T47D (cell line): ENCODE data around the gene MCF2L2.

Experiments used
- DNase-seq, 2 experiments: peaks; one replicate each; pipeline versions ENCODE4 v3.0.0 to v3.0.0-alpha.2; 2011 to 2012; ENCODE audit warnings: low read depth in 1 of 2, low spot score in 1 of 2
- JUND ChIP-seq: IDR thresholded peaks from 2 replicates; pipeline ENCODE4 v1.6.1; 2012; ENCODE audit warnings: low read depth
- in situ Hi-C: cut with HindIII; loops from 2 replicates; pipeline ENCODE4 v1.10.0; 2016; ENCODE audit warnings: low sequenced_read_pairs, low pct_unique_long_range_greater_than_20kb

The MCF2L2 gene

DNA sequence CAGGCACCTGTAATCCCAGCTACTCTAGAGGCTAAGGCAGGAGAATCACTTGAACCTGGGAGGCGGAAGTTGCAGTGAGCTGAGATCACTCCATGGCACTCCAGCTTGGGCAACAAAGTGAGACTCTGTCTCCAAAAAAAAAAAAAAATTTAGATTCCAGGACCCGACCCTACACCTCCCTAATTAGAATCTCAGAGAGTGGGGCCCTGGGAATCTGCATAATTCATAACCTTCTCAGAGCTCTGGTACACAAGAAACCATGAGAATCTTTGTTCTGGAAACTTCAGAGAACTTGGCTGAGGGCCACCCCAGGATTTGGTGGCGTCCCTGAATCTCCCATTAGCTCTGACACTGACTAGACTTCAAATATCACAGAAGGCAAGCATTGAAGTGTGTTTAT, 143.8 kb downstream of the MCF2L2 start:
- no peak for DNase-seq
- in situ Hi-C loops = no loop called here
- TF ChIP-seq JUND = no peak

DNA sequence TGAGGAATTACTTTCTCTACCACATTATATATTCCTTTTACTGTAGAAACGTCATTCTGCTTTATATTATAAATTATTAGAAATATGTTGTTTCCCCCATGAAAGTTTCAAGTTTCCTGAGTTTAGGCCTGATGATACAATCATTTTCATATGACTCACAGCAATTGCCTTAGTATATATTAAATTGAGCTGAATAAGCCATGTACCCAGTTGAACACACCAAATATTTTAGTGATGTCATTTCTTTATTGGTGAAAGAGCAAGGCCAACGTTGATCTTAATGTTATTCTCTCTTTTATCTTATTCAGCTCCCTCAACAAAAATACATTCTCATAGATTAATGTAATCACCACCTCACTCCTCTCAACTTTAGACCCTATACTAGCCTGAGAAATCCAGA, 144.5 kb downstream of the MCF2L2 start:
- TF ChIP-seq JUND = no peak
- in situ Hi-C loops = no loop called here
- no peak for DNase-seq

DNA sequence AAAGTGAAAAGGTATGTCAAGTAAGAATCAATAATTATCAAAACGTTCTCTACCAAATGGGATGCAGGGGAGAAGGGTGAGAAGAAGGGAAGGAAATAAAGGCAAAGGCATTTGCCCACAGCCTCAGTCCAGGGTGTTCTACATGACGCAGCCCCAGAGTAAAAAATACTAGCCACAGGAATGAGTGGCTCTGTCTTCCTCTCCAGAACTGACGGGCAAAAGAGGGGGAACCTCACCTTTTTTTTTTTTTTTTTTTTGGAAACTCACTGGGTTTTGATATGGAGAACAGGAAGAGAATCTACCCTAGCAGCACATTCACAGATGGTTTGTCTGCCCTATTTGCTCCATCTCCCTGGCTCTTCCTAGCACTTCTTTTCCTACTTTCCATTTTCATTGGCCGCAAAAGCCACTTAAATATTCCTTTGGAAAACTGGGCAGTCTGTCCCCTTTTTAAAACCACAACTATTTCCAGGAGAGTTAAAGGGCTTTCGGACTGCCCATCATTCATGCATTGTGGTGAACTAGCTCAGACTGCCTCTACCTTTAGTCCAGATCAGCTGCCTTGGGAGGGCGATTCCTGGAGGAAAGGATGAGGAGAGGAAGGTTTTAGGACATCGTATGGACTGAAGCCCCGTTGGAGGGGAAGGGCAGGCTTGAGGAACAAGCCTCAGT, 147.2 kb downstream of the MCF2L2 start:
- DNase-seq = no peak
- in situ Hi-C loops = no loop called here
- TF ChIP-seq JUND = no peak

DNA sequence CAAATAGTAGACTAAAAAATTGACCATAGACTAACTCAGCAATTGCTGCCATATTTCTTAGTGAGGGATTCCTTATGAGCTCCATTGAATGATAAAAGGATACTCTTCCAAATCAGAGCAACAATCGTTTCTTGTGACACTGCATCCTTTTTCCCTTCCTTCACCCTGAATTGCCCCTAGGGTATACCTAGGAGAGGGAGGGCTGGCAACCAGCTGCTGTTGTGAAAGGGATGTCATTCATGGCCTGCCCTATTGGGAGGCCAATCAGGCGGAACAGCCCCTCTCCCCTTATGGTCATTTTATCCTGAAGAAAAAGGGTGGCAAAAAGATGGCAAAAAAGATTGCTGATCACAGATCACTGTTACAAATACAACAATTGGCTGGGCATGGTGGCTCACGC, 149.0 kb downstream of the MCF2L2 start:
- TF ChIP-seq JUND = no peak
- in situ Hi-C loops = no loop called here
- no peak for DNase-seq

DNA sequence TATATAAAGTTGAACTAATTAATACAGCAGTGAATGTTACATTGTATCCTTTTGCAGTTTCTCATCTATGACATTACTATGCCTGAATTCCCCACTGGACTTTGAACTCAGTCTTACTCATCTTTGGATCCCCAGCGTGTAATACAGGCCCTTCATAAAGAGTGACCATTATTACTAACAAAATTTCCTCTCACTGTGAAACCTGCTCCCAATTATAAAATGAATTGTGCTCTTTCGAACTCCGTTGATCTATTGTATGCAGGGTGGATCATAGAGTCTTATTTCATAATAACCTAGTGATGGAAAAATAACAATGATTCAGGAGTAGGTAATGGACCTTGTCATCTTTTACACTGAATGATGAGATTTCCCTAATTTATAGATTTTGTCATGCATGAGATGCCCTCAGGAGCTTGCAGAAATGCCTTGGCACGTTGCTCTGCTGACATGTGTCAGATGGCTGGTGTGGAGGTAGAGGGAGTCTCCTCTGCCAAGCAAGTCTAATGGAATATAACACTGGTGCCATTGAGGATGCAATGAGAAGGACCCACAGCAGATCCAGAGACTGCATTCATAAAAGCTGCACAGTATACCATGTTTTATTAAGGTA, 149.8 kb downstream of the MCF2L2 start:
- TF ChIP-seq JUND = no peak
- DNase-seq = no peak
- in situ Hi-C loops = no loop called here

DNA sequence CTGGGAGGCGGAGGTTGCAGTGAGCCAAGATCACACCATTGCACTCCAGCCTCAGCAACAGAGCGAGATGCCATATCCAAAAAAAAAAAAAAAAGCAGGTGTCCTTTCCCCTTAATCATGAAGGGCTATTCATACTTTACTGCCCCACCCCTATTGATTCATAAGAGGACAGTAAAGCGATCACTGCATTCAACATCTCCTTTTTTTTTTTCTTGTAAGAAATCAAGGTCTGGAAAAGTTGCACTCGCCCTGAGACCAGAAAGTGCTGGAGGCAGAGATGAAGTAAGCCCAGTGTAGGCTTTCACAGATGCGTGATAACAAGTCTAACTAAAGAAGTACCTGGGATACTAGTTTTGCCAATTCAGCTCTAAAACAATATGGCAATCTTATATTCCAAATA, 151.2 kb downstream of the MCF2L2 start:
- no peak for TF ChIP-seq JUND
- in situ Hi-C loops = no loop called here
- DNase-seq = no peak

DNA sequence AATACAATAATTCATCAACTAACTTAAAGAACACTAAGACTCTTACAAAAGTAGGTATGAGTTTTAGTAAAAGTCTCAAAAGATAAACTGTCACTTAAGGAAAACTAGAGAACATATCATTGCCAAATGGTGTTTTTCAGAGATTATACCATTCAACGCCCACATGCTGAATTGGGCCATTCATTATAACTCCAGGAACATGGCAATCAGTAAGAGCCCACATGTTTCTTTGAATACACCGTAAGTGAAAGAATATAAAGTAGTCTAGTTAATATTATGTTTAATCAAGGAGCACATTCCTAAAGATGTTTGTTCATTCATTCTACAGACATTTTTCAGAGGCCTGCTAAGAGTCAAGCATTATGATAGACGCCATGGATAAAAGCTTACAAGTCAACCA, 152.5 kb downstream of the MCF2L2 start:
- in situ Hi-C loops = no loop called here
- TF ChIP-seq JUND = no peak
- DNase-seq = no peak

DNA sequence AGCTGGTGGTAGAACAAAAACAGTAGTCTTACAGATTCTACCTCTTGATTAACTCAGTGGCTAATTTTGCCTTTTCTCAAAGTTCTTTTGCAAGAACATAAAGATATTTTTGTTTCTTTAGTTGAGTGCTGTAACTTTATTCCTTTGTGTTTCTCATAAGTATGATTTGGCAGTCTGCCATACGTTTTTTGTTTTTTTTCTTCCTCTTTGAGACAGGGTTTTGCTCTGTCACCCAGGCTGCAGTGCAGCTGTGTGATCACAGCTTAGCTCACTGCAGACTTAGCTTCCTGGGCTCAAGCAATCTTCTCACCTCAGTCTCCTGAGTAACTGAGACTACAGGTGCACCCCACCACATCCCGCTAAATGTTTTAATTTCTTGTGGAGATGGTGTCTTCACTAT, 153.0 kb downstream of the MCF2L2 start:
- TF ChIP-seq JUND = no peak
- no peak for DNase-seq
- in situ Hi-C loops = no loop called here

DNA sequence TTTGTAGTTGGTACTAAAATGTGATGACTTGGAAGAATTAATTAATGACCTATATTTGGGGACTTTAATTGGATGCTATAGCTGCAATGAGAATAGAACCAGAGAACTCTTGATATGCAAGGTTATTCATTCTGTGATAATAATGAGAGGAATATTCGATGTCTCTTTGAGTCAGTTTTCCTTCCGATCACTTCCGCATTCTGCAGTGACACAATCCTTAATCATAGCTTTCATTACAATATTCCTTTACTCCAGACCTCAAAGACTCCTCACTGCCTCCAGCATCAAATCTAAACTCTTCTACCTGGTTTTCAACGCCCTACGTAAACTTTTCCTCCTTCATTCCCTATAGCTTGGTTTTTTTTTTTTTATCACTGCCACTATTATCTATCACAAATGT, 153.8 kb downstream of the MCF2L2 start:
- TF ChIP-seq JUND = no peak
- no peak for DNase-seq
- in situ Hi-C loops = no loop called here

DNA sequence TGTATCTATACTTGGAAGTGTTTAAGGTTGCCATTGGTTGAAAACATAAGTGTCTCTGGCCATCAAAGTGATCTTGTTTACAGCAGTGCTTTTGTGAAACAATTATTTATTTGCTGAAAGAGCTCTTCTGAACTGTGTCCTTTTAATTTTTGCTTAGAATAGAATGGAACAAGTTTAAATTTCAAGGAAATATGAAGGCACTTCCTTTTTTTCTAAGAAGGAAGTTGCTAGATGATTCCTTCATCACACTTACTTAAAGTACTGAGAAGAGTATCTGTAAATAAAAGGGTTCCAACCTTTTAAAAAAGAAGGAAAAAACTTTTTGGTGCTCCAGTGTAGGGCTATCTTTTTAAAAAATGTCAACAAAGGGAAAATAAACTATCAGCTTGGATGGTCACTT, 155.6 kb downstream of the MCF2L2 start:
- DNase-seq = no peak
- in situ Hi-C loops = no loop called here

DNA sequence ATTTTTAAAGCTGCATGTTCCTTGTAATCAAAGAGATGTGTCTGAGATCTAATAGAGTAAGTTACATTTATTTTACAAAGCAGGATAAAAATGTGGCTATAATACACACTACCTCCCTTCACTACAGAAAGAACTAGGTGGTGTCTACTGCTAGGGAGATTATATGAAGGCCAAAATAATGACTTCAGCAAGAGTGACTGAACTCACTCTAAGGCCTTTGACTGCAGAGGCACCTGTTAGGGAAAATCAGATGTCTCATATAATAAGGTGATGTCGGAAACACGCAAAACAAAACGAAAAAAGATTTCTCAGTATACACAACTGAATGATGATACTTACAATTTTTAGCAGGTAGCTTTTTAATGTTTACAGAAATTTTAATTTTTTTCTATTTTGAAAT, 156.3 kb downstream of the MCF2L2 start:
- TF ChIP-seq JUND = no peak
- in situ Hi-C loops = no loop called here
- DNase-seq = no peak

More for the DNA sequence above, 155.6 kb downstream of the MCF2L2 start:
- no peak for TF ChIP-seq JUND

DNA sequence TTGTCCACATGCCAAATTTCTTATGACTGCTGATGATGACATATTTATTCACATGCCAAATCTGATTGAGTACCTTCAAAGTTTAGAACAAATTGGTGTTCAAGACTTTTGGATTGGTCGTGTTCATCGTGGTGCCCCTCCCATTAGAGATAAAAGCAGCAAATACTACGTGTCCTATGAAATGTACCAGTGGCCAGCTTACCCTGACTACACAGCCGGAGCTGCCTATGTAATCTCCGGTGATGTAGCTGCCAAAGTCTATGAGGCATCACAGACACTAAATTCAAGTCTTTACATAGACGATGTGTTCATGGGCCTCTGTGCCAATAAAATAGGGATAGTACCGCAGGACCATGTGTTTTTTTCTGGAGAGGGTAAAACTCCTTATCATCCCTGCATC, 158.1 kb downstream of the MCF2L2 start:
- TF ChIP-seq JUND = no peak
- DNase-seq = no peak
- in situ Hi-C loops = no loop called here

DNA sequence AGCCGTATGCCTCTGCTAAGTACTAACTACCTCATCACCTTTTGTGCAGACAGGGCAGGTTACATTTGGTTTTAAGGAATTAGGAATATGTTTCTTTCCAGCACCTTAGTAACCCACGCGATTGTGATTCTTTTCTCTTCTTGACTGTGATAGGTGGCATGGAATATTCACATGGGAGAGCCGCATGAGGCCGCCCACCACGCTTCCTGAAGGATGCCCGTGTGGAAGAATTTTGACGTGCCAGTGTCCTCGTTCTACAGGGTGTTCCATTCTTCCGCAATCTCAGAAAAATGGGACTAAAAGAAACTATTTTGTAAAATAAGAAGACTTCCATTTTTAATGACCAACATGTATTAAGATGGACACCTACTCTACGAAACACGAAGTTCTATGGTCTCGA, 159.1 kb downstream of the MCF2L2 start:
- no peak for TF ChIP-seq JUND
- no peak for DNase-seq
- in situ Hi-C loops = no loop called here

DNA sequence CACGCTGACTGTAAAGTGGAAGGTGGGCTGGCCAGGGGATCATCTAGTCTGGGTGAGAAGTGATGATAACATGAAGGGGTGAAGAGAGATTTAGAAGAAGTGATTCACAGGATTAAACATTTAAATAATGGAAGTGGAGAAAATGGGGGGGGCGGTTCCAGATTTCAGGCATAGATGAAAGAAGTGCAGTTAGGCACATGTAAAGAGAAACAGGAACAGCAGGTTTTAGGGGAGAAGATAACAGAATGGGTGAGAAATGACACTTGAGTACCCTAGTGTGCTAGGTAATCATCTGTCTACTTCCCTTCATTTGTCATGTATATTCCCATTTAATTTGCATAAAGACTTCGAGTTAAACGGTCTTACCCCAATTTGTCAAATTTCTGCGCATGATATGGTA, 160.1 kb downstream of the MCF2L2 start:
- in situ Hi-C loops = no loop called here
- no peak for TF ChIP-seq JUND
- DNase-seq = no peak
